Measurements from ENCODE around the gene FHIT. TPM values are rescaled to one million over a fixed set of nuclear protein-coding genes. Genes with fewer than 3 reads are reported as not detected.

Gene FHIT
- total RNA-seq, 1 donor from 2014 or later: 16.6 TPM

DNA sequence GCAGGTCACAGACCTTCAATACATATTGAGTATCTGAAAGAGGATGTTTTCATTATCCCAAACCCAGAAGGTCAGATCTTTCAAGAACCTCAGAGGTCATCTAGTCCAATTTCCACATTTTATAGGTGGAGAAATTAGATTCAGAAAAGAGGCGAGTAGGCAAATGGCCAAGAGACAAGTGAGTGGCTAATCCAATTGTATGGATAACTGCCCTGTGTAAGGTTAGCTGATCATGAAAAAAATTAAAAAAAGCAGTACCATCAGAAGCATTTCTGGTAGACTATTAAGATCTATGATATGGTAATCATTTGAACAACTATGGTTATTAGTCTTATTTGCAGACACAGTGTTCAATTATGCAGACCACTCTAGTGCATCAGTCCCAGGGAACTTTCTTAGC lies 1540.7 kb downstream of the FHIT start:
- DNase-seq (ENCODE audit: low spot score): no peak
- intact Hi-C loops (cut with DNase I): no loop called here

DNA sequence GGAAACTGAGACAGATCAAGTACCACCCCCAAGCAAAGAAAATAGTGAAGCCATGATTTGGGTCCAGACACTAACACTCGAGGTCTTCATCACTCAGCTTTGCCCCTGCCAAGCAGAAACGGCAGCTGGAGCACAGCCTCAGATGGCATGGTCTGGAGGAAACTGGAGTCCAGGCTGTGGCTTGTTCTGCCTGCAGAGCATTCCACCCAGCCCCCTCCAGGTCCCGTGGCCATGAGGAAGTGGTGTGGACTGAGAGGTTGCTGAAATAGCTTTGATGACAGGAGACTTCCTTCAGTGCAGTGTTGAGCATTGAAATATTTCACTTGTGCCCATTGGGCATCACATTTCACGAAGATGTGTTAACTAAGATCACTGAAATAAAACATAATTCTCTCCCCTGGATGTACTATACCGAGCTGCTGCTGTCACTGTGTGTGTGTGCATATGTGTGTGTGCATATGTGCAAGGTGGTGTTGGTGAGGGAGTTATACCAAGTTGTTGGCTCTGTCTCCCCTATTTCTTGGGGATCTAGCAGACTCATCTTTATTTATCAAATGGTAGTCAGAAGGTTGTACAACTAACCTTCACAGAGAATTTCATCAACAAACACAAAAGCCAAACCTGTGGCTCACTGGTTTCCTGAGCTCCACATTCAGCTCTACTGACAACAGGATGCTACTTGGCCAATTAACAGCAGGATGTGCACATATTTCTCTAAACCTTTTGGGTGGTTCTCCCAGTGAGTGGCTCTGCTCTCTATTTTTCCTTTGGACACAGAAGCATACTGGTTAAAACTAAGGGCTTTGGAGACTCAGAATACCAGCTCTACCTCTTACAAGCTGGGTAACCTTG lies 1541.3 kb downstream of the FHIT start:
- intact Hi-C loops (cut with DNase I): no loop called here
- DNase-seq (ENCODE audit: low spot score): peak; percentile 87

DNA sequence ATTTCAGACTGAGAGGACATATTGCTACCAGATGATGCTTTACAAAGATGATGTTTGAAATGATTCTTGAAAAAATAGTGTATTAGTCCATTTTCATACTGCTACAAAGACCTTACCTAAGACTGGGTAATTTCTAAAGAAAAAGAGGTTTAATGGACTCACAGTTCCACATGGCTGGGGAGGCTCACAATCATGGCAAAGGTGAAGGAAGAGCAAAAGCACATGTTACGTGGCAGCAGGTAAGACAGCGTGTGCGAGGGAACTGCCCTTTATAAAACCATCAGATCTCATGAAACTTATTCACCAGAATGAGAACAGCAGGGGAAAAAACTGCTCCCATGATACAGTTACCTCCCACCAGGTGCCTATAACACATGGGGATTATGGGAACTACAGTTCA lies 1543.0 kb downstream of the FHIT start:
- DNase-seq (ENCODE audit: low spot score): no peak
- intact Hi-C loops (cut with DNase I): no loop called here

DNA sequence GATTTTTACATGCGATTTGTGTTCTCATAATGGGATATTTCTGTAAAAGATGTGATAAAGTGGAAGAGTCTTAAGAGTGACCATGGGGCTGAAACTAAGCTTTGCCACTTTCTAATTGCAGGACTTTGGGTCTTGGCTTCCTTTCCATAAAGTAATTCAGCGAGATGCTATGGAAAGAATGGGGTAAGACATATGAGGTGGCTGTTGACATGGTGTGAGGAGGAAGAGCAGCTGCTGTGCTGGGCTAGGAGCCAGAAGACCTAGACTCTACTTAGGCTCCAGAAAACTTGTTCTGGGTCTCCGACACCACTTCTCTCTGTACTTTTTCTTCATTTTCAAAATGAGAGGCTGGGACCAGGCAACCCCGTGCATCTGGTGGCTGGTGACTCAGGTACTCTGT lies 1547.0 kb downstream of the FHIT start:
- intact Hi-C loops (cut with DNase I): no loop called here
- DNase-seq (ENCODE audit: low spot score): no peak

DNA sequence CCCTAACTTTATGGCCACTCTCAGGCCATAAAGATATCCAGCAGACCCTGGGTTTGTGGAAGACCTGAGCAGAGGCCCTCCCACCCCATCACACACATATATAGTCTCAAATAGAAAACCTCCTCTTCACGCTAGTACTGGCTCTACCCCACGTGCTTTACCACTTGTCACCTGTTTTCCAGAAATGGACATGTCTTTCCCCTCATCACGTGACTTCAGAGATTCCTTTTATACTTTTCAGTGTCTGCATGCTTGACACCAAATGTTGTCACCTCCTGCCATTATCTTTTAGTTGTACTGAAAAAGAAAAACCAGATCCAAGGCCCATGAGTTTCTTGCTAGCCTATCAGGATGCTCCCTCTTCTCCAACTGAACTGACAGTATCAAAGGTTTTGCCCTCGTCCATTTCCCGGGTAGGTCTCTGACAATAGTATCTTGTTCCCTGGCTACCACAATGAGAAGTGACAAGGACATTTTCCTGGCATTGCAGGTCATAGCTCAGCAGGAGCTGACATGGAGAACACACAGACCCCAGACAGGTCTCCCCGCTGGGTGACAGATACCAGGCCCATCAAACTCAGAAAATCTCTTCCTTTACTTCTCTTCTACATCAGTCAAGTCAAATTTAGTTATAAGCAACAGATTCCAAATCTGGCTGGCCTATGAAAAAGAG lies 1551.5 kb downstream of the FHIT start:
- intact Hi-C loops (cut with DNase I): no loop called here
- no peak for DNase-seq (ENCODE audit: low spot score)

Small RNAs within 50 kb of the gene (microRNA-seq; reads per million reads assigned to microRNA genes)
- not detected for gene MIR548BB
